ENCODE results near the gene ERN1. TPM values are rescaled to one million over a fixed set of nuclear protein-coding genes. Genes with fewer than 3 reads are reported as not detected.
A peak's percentile ranks its signal among the peaks of the same experiment; 100 is the strongest.

The ERN1 gene
- total and polyA plus RNA-seq, 2 of the 13 experiments (the other 11 are each of a cell fraction or from before 2014, with no cell fraction given), result 6.0 to 12.7 TPM

GRCh38 chr17:64133546-64134215, 3.7 kb upstream of the ERN1 start (continued):
- no peak for TF ChIP-seq ZXDC (CRISPR knock-in tag; IDR thresholded peaks at IDR 0.05)
- TF ChIP-seq ZNF672 (CRISPR knock-in tag; IDR thresholded peaks at IDR 0.05), result no peak
- peak; percentile 74; the same call in 1 of the 2 replicates for TF ChIP-seq ZNF354B (CRISPR knock-in tag; IDR thresholded peaks at IDR 0.05)
- no peak for TF ChIP-seq ZC3H13 (CRISPR knock-in tag; IDR thresholded peaks at IDR 0.05)
- TF ChIP-seq ZNF674 (CRISPR knock-in tag; IDR thresholded peaks at IDR 0.05; ENCODE audit: low read depth), result no peak
- TF ChIP-seq RBM22 (optimal IDR thresholded peaks at IDR 0.05; ENCODE audit: low read length), result no peak
- TF ChIP-seq ZNF337 (CRISPR knock-in tag; IDR thresholded peaks at IDR 0.05; ENCODE audit: borderline replicate concordance, low read depth), result no peak
- TF ChIP-seq ZSCAN29 (CRISPR knock-in tag; conservative IDR thresholded peaks at IDR 0.05), result no peak
- no peak for TF ChIP-seq ZFP1 (CRISPR knock-in tag; IDR thresholded peaks at IDR 0.05)
- no peak for TF ChIP-seq YEATS4 (CRISPR knock-in tag; IDR thresholded peaks at IDR 0.05; ENCODE audit: borderline replicate concordance)
- no peak for TF ChIP-seq SUZ12 (IDR thresholded peaks at IDR 0.05; ENCODE audit: low read depth, low read length)
- TF ChIP-seq ZNF776 (CRISPR knock-in tag; IDR thresholded peaks at IDR 0.05), result no peak
- no peak for TF ChIP-seq MTA3 (CRISPR knock-in tag; IDR thresholded peaks at IDR 0.05)
- TF ChIP-seq KDM5A (IDR thresholded peaks at IDR 0.05; ENCODE audit: borderline replicate concordance, low read length), result peak; percentile 36; the same call in 1 of the 2 replicates
- no peak for TF ChIP-seq ZBTB7A (CRISPR knock-in tag; IDR thresholded peaks at IDR 0.05)
- no peak for TF ChIP-seq RFX1 (IDR thresholded peaks at IDR 0.05)
- TF ChIP-seq ZGPAT (CRISPR knock-in tag; IDR thresholded peaks at IDR 0.05), result no peak
- peak; percentile 93 for TF ChIP-seq SMC3 (IDR thresholded peaks at IDR 0.05; ENCODE audit: low read length)
- TF ChIP-seq ZNF382 (CRISPR knock-in tag; IDR thresholded peaks at IDR 0.05; ENCODE audit: borderline replicate concordance), result no peak
- TF ChIP-seq MAF1 (CRISPR knock-in tag; IDR thresholded peaks at IDR 0.05; ENCODE audit: borderline replicate concordance), result no peak
- TF ChIP-seq KDM2A (CRISPR knock-in tag; IDR thresholded peaks at IDR 0.05; ENCODE audit: borderline replicate concordance, low read depth), result no peak
- TF ChIP-seq NONO (IDR thresholded peaks at IDR 0.05), result no peak
- TF ChIP-seq NONO (CRISPR knock-in tag; conservative IDR thresholded peaks at IDR 0.05), result 0 out of 2 replicates have a peak, but pooled peaks have one; percentile 20
- no peak for TF ChIP-seq ZNF251 (CRISPR knock-in tag; IDR thresholded peaks at IDR 0.05)
- no peak for TF ChIP-seq CERS6 (CRISPR knock-in tag; IDR thresholded peaks at IDR 0.05)
- no peak for TF ChIP-seq ZNF670 (CRISPR knock-in tag; IDR thresholded peaks at IDR 0.05; ENCODE audit: borderline replicate concordance)
- no peak for TF ChIP-seq ZSCAN12 (CRISPR knock-in tag; IDR thresholded peaks at IDR 0.05)
- no peak for TF ChIP-seq ZFP36 (IDR thresholded peaks at IDR 0.05; ENCODE audit: borderline replicate concordance, low read depth, low read length, partially characterized antibody)
- no peak for TF ChIP-seq ZFP62 (CRISPR knock-in tag; IDR thresholded peaks at IDR 0.05)

Data from HepG2 (cell line).